NCI-H2107 treated with DMSO at 0.1 percent for 48 hours (cell line): ENCODE results near the gene LZTFL1.

Experiments
- DNase-seq: peaks from one replicate; lab custom pipeline; 2025; ENCODE audit not compliant: unreplicated experiment; lab: John Stamatoyannopoulos, UW

LZTFL1 gene

GRCh38 chr3:45787551-45787950, 54.4 kb downstream of the LZTFL1 start:
- DNase-seq, result no peak

- no peak for DNase-seq
Observed at GRCh38 chr3:45786801-45787495, 55.0 kb downstream of the LZTFL1 start.

- DNase-seq, result no peak
Observed at GRCh38 chr3:45785605-45786150, 56.2 kb downstream of the LZTFL1 start.

- no peak for DNase-seq
Observed at GRCh38 chr3:45783667-45784066, 58.3 kb downstream of the LZTFL1 start.

GRCh38 chr3:45782381-45782780, 59.5 kb downstream of the LZTFL1 start:
- DNase-seq, result no peak

GRCh38 chr3:45781841-45782240, 60.1 kb downstream of the LZTFL1 start:
- DNase-seq, result no peak

GRCh38 chr3:45781271-45781670, 60.6 kb downstream of the LZTFL1 start:
- DNase-seq, result no peak

GRCh38 chr3:45779746-45780735, 61.9 kb downstream of the LZTFL1 start:
- no peak for DNase-seq

GRCh38 chr3:45778761-45779201, 63.1 kb downstream of the LZTFL1 start:
- peak; percentile 5 for DNase-seq

GRCh38 chr3:45777746-45778386, 64.1 kb downstream of the LZTFL1 start:
- no peak for DNase-seq

- DNase-seq, result no peak
Observed at GRCh38 chr3:45777111-45777745, 64.7 kb downstream of the LZTFL1 start.

GRCh38 chr3:45776611-45777010, 65.3 kb downstream of the LZTFL1 start:
- DNase-seq, result peak; percentile 41

GRCh38 chr3:45776301-45776595, 65.7 kb downstream of the LZTFL1 start:
- DNase-seq, result no peak

GRCh38 chr3:45775571-45776300, 66.2 kb downstream of the LZTFL1 start:
- no peak for DNase-seq

GRCh38 chr3:45774581-45775521, 67.1 kb downstream of the LZTFL1 start:
- no peak for DNase-seq

- no peak for DNase-seq
Observed at GRCh38 chr3:45773714-45774449, 68.0 kb downstream of the LZTFL1 start.
